GM19324 (cell line): ENCODE measurements around the gene ZNF687.
"Not testable (repeated sequence)": the region's sequence is repeated elsewhere in the genome, so short reads cannot be mapped to it uniquely, and the experiment has no call there.

Source experiments
- ATAC-seq: cut with Tn5 transposase; IDR thresholded peaks from one replicate; pipeline ENCODE4 v1.9.1; 2021; ENCODE audit warnings: mild to moderate bottlenecking, moderate library complexity; ENCODE audit not compliant: unreplicated experiment, low FRiP score

Gene ZNF687

DNA sequence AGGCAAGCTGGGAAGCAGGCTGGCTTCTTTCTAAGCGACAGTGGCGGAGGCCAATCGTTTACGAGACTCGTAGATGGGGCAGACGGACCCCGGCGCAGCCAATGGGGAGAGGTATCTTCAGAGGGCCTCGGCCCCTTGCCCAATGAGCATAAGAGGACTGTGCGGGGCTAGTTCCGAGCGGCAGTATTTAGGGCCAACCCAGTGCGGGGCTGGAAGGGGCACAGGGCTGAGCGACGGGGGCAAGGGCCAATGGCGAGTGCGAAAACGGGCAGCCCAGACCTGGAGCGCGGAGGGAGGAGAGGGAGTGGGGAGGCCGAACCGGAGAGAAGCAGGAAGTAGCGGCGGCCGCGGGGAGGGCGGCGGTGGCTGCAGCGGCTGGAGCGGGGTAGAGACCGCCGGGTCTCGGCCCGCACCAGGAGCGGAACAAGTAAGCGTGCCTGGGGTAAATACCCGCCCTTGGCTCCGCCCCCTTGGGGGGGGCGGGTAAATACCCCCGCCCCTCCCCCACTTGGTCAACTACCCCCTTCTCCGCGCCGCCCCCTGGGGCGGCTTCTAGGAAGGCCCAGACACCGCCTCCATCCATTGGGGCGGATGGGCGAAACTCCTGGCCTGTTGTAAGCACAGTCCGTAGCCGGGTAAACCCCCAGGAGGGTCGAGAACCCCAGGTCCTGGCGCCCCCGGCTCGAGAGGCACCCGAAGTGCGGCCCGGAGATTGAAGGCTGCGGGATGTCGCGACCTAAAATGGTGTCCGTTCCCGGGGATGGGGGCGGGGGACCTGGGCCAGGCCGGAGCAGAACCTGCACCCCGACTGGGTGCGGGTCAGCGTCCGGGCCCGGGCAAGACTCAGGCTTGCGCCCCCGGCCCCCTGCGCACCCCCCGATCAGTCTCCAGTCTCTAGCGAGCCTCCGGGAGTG lies at the start of gene ZNF687:
TSS of gene ZNF687 (plus strand) at position 331 of the 914 bp plus-strand sequence. CDS start 3,993 bp downstream, outside the sequence.
- peak; percentile 88 for ATAC-seq

DNA sequence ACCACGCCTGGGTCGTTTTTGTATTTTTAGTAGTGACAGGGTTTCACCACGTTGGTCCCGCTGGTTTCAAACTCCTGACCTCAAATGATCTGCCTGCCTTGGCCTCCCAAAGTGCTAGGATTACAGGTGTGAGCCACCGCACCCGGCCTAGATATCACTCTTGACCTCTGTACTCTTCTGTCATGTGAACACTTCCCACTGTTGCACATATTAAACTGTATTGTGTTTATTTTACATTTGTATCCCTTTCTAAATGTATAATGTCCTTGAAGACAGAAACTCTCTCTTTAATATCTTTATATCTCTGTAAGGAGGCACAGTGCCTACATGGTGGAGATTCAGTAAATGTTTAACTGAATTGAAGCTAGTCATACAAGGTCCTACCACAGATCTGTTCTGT lies 46.9 kb upstream of the ZNF687 start:
- no peak for ATAC-seq

GRCh38 chr1:151237678-151238466 lies 44.2 kb upstream of the ZNF687 start:
- no peak for ATAC-seq

DNA sequence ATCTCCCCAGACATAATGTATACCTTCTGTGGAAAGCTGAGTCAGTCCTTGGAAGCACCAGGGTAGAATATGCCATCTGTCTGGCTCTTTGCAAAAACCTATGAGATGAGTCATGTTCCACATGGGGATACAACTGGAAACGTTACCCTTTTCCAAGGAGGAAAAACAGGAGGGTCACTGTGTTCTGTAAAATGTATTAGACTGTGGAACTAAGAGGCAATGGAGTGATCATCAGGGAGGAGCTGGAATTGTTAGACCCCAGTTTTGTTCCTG lies 43.7 kb upstream of the ZNF687 start:
- ATAC-seq = no peak

- no peak for ATAC-seq
Measured at GRCh38 chr1:151242442-151242841, 39.7 kb upstream of the ZNF687 start.

DNA sequence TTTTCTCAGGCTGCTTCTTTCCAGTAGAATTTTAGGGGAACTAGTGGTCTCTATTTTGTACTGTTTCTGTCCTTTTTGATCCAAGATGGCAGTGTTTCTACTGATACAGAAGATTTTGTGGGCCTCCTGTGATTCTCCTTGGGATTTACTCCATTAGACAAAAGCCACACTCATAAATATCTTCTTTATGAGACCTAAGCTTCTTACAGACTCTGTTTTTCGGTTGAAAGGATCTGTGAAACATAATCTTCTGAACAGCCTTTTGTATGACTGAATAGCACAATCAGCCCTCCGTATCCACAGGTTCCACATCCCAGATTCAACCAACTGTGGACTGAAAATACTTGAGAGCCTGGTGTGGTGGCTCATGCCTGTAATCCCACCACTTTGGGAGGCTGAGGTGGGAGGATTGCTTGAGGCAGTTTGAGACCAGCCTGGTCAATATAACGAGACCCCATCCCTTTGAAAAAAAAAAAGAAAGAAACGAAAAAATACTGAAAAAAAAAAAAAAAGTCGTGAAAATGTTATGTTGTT lies 38.3 kb upstream of the ZNF687 start:
- ATAC-seq = no peak

DNA sequence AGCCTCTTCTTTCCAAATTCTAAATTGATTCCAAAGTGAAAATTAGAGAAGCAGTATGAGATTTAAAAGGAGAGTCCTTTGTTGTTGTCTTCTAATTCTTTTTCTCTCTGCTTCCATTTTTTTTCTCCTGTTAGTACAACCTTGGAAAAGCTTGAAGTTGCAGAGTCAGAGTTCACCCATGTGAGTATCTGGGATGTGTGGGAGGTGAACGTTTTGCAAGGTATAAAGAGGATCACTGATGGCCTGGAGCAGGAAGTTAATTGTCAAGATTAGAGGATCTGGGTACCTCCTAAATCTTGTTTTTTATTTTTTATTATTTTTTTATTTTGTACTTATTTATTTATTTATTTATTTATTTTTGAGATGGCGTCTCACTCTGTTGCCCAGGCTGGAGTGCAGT lies 35.3 kb upstream of the ZNF687 start:
- ATAC-seq = no peak

- ATAC-seq = no peak
Measured at GRCh38 chr1:151251656-151252470, 30.2 kb upstream of the ZNF687 start.

GRCh38 chr1:151254217-151255213 lies 27.6 kb upstream of the ZNF687 start, which contains the start of gene PSMD4:
PSMD4 (plus strand) TSS chr1:151254734; CDS start chr1:151254783, 49 bp downstream.
- ATAC-seq = peak; percentile 93

DNA sequence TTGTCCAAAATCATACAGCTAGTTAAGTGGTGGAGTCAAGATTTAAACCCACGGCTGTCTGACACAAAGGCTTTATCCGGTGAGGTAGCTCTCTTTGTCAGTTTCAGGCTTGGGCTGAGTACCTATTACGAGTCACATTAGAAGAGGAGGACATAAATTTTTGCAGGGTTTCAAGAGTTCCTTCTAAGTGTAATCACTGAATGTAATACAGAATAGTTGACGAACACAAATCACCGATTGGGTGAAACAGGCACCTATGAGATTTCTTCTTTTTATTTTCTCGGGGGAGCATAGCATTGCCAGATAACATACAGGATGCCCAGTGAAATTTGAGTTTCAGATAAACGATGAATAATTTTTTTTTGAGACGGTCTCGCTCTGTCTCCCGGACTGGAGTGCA lies 26.7 kb upstream of the ZNF687 start:
- ATAC-seq = no peak

DNA sequence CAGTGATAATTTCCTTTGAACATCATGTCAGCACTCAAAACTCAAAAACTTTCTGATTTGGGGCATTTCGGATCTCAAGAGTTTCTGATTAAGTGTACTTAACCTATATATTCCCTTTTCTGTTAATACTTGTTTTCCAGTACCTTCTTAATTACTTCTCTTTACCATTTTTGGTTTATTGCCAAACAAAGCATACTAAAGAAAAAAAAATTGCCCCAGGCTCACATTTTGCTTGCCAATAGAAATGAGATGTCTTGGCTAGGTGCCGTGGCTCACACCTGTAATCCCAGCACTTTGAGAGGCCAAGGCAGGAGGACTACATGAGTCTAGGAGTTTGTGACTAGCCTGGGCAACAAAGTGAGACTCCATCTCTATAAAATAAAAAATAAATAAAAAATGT lies 22.7 kb upstream of the ZNF687 start:
- ATAC-seq = no peak

DNA sequence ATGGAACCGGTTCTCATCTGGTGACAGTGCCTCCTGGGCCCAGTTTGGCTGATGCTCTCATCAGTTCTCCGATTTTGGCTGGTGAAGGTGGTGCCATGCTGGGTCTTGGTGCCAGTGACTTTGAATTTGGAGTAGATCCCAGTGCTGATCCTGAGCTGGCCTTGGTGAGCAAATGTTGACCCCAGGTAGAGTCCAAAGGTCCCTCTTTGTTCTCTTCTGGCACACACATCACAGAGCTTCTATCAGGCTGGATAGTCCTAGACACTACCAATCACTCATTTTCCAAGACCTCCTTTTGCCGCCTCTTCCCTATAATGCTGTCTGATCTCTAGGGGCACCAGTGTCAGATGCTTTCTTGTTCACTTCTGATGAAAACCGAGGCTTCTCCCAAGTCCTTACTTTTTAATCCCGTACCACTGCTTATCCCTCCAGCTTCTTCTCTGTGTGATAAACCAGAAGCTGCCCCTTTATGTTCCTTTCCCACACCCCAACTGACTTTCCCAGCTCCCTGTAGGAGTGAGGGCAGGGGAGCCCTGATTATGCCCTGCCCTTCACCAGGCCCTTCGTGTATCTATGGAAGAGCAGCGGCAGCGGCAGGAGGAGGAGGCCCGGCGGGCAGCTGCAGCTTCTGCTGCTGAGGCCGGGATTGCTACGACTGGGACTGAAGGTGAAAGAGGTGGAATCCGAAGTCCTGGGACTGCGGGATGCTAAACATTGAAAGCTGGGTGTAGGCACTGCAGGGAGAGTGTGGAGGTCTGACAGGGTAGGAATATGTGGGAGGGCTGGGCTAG lies 16.5 kb upstream of the ZNF687 start:
- ATAC-seq = no peak

DNA sequence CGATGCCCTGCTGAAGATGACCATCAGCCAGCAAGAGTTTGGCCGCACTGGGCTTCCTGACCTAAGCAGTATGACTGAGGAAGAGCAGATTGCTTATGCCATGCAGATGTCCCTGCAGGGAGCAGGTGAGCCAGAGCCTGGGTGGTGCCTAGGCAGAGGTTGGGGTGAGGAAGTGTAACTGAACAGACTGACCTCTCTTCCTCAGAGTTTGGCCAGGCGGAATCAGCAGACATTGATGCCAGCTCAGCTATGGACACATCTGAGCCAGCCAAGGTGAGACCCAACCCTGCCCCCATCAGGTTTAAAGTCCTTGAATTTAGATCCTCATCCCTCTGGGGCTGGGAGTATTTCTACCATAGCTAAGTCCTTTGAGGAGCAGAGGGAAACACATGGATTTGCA lies 15.8 kb upstream of the ZNF687 start:
- no peak for ATAC-seq

DNA sequence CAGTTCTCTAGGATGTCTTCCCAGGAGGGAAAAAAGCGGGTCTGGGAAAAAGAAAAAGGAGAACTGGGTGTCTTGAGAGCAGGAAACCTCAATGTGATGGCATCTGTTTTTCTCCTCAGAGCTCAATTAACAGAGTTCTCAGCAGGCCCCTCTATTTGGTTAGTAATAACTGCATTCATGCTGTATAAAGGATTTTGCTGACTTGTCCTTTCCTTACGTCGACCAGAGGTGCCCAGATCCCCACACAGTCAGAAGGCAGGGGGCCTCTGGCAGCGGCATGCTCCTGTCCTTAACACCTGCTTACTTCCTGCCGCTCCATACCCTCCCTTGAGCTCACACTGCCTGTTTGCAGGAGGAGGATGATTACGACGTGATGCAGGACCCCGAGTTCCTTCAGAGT lies 15.3 kb upstream of the ZNF687 start:
- ATAC-seq = no peak

GRCh38 chr1:151267760-151268159 lies 14.3 kb upstream of the ZNF687 start:
- ATAC-seq = no peak

DNA sequence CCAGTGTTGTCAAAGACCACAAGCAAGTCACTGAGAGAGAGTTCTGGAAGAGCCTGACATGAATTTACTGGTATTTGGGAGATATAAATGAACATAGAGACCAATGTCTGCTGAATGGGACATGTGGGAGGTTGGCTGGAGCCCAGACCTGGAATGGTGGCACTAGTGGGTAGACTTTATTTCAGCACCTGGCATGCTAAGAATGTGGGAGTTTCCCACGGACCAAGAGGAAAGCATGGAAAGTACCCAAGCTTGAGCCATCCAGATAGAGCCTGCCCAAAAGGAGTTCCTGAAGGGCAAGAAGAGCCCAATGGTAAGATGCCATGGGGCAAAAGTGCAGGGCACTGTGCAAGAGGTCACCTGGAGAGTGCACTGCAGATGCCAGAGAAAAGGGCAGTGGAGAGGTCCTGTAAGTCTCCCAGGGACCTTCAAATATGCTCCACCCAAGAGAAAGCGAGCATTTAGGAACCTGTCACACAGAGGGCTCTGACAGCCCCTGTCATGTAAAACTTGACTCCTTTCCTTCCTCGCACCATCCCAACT lies 8.1 kb upstream of the ZNF687 start:
- ATAC-seq = no peak

DNA sequence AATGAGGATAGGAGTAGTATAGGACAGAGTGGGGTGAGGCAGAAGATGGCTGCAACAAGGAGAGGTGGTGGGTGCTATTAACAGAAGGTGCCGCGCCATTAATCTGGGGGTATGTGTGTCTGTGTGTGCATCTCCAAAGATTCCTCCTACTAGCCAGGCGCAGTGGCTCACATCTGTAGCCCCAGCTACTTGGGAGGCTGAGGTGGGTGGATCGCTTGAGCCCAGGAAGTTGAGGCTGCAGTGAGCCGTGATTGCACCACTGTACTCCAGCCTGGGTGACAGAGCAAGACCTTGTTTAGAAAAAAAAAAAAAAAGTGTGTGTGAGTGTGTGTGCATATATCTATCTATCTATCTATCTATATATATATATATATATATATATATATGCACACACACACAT lies 6.8 kb upstream of the ZNF687 start:
- not testable (repeated sequence) for ATAC-seq

GRCh38 chr1:151277249-151277648 lies 4.8 kb upstream of the ZNF687 start:
- no peak for ATAC-seq
